ENCODE data around the gene ITPR1. TPM values are rescaled to one million over a fixed set of nuclear protein-coding genes. Genes with fewer than 3 reads are reported as not detected.

The ITPR1 gene
- total RNA-seq, 1 donor from 2014 or later, result 16.3 TPM

DNA sequence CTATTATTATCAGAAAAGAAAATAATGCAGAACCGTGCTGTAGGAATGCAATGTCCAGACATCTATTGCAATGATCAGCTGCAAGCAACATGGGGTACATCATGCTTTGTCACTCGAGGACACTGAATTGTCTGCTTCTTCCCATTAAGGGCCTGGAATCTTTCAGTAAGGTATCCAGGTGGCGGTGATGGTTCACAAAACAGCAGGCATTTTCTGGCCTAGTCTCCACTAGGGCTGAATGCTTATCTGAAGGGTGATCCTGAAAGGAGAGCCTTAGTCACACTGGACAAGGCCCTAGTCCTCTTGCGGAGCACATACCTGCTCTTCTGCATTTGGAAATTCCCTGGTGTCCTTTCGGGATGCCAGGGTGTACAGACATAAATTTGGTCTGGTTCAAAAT lies 21.2 kb downstream of the ITPR1 start:
- no peak for FAIRE-seq
- H3K27me3 ChIP-seq (ENCODE audit: control insufficient read depth, insufficient read depth, low read length), result no peaks in the 10 kb centered on the region
- TF ChIP-seq, protein P1, sequence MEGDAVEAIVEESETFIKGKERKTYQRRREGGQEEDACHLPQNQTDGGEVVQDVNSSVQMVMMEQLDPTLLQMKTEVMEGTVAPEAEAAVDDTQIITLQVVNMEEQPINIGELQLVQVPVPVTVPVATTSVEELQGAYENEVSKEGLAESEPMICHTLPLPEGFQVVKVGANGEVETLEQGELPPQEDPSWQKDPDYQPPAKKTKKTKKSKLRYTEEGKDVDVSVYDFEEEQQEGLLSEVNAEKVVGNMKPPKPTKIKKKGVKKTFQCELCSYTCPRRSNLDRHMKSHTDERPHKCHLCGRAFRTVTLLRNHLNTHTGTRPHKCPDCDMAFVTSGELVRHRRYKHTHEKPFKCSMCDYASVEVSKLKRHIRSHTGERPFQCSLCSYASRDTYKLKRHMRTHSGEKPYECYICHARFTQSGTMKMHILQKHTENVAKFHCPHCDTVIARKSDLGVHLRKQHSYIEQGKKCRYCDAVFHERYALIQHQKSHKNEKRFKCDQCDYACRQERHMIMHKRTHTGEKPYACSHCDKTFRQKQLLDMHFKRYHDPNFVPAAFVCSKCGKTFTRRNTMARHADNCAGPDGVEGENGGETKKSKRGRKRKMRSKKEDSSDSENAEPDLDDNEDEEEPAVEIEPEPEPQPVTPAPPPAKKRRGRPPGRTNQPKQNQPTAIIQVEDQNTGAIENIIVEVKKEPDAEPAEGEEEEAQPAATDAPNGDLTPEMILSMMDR (IDR thresholded peaks at IDR 0.05; ENCODE audit: insufficient read depth, low read length, severe bottlenecking), result no peak
- no peaks in the 10 kb centered on the region for H3K36me3 ChIP-seq (ENCODE audit: control insufficient read depth, insufficient read depth, low read length)
- DNase-seq (ENCODE audit: low read depth), result no peak
- H3K4me3 ChIP-seq (ENCODE audit: low read depth, low read length), result no peak overlapping the region

DNA sequence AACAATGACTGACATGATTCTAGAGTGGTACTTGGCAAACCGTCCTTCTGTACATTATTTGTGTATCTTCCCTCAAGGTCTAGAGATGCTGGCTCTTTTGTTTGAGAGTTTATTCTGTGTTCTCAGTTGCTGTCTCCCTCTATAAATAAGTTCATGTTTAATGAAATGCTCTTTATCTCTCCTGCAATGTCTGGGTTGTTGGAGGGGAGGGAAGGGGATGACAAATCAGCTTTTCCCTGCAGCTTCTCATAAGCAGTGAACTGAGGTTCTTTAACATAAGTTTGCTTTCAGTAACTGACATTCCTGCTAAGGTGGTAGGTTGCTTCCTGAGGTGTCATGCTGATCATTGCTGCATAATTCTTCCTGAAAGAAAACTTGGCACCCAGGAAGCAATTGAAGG lies 21.8 kb downstream of the ITPR1 start:
- Histone ChIP-seq H3K4me3 (ENCODE audit: low read depth, low read length) (no peak overlapping the region), H3K27me3 (ENCODE audit: control insufficient read depth, insufficient read depth, low read length) (no peaks in the 10 kb centered on the region), H3K36me3 (ENCODE audit: control insufficient read depth, insufficient read depth, low read length) (no peaks in the 10 kb centered on the region)
- DNase-seq (ENCODE audit: low read depth) (no peak), FAIRE-seq (no peak)
- TF ChIP-seq, protein P1 (IDR thresholded peaks at IDR 0.05; ENCODE audit: insufficient read depth, low read length, severe bottlenecking), result no peak

DNA sequence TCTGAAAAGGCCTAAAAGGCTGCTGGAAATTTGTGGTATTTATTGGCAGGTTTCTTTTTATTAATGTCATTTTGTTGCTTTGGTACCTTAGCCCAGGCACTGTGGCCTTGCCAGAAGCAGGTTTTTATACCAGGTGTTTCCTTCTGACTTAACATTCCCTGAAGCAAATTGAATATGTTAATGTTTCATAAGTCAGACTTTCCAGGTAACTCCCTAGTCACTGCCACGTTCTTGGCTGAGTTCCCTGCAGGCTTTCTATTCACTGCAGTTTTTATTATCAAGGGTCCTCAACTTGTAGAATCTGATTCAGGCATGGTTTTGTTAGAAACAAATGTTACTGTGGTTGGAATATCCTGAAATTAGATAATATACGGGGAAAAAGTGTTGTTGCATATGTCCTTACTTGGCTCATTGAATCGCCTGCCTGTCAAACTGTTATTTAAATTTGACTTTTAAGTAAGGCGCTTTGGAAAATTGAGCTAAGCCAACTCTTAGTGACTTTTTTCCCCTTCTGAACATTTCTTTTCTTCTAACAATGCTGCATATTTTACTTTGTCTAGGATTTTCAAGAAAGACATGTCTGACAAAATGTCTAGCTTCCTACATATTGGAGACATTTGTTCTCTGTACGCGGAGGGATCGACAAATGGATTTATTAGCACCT lies 22.9 kb downstream of the ITPR1 start:
- TF ChIP-seq, protein P1 (IDR thresholded peaks at IDR 0.05; ENCODE audit: insufficient read depth, low read length, severe bottlenecking), result no peak
- peak; percentile 38 for DNase-seq (ENCODE audit: low read depth)

DNA sequence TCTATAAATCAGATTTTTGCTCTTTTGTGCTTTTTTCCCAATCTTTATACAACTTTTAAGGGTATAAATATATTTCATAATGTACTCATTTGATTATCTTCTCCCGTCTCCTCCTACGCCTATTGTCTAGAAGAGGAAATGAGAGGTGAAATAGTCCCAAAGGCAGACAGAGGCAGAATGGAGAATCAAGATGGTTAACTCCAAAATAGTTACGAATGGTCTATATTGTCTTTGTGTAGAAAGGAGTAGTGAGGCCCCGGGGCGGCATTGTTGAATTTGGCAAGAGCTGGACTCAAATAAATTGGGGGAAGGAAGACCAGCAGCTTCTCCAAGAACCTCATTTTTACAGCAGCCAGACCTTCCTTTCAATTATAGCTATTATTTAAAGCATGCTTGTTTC lies 23.9 kb downstream of the ITPR1 start:
- no peak for FAIRE-seq
- Histone ChIP-seq H3K27me3 (ENCODE audit: control insufficient read depth, insufficient read depth, low read length) (no peaks in the 10 kb centered on the region), H3K4me3 (ENCODE audit: low read depth, low read length) (no peak overlapping the region), H3K36me3 (ENCODE audit: control insufficient read depth, insufficient read depth, low read length) (no peaks in the 10 kb centered on the region)
- DNase-seq (ENCODE audit: low read depth), result no peak
- TF ChIP-seq, protein P1 (IDR thresholded peaks at IDR 0.05; ENCODE audit: insufficient read depth, low read length, severe bottlenecking), result no peak

More for the DNA sequence above, 22.9 kb downstream of the ITPR1 start:
- Histone ChIP-seq H3K27me3 (ENCODE audit: control insufficient read depth, insufficient read depth, low read length) (no peaks in the 10 kb centered on the region), H3K36me3 (ENCODE audit: control insufficient read depth, insufficient read depth, low read length) (no peaks in the 10 kb centered on the region), H3K4me3 (ENCODE audit: low read depth, low read length) (no peak overlapping the region)
- FAIRE-seq, result no peak

DNA sequence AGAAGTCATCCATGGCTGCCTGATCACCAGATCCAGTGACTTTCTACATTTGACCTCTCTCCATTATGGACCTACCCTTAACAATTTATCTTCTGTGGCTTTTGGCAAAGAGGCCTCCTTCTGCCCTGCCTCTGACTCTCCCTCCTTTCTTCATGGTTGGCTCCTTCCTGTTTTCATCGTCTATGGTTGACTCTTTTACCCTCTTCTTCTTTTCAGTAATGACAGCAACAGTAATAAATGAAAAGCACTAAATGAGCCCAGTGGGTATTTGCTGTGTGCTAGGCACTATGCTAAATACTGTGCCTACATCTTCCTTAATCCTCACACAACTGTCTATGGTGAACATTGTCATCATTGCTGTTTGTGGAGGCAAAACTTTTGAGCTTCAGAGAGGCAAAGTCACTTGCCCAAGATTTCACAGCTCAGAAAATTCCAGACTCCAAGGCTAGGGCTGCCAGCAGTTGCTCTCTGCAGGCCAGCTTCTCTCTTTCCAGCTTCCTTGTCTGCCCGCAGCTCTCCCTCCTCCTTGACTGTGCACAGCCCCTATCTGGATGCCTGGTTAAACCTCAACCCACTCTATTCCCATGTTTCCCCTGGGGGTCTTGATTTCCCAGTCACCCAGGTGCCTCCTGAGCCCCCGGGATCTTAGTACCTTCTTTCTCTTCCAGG lies 24.6 kb downstream of the ITPR1 start:
- TF ChIP-seq, protein P1 (IDR thresholded peaks at IDR 0.05; ENCODE audit: insufficient read depth, low read length, severe bottlenecking), result no peak
- no peak for FAIRE-seq
- no peaks in the 10 kb centered on the region for H3K36me3 ChIP-seq (ENCODE audit: control insufficient read depth, insufficient read depth, low read length)
- H3K27me3 ChIP-seq (ENCODE audit: control insufficient read depth, insufficient read depth, low read length), result no peaks in the 10 kb centered on the region
- DNase-seq (ENCODE audit: low read depth), result no peak
- H3K4me3 ChIP-seq (ENCODE audit: low read depth, low read length), result no peak overlapping the region

All from bronchial epithelial cell (primary cell).